HG02623 (cell line): ENCODE measurements around the gene PRKN.

Experiments used
- ATAC-seq: cut with Tn5 transposase; IDR thresholded peaks from one replicate; pipeline ENCODE4 v1.9.1; 2021; ENCODE audit warnings: moderate library complexity; ENCODE audit not compliant: unreplicated experiment

Gene PRKN

DNA sequence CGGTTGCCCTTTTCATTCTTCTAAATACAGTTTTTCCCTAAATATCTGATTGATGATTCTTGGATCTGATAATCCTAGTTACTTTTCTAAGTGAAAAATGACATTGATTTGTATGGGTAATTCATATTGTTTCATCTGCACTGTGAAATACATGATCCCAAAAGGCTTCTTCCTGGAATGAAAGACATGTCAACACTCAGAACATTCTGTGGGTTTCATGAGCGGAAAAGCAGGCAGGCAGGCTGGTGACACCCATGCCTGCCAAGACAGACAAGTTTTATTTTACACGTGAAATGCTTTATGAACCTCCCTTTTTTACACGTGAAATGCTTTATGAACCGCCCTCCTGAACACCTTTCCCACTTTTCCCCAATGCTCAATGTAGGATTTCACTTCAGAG is 105.0 kb downstream of the PRKN start:
- ATAC-seq: no peak

GRCh38 chr6:162621246-162621645 is 106.3 kb downstream of the PRKN start:
- ATAC-seq: no peak

DNA sequence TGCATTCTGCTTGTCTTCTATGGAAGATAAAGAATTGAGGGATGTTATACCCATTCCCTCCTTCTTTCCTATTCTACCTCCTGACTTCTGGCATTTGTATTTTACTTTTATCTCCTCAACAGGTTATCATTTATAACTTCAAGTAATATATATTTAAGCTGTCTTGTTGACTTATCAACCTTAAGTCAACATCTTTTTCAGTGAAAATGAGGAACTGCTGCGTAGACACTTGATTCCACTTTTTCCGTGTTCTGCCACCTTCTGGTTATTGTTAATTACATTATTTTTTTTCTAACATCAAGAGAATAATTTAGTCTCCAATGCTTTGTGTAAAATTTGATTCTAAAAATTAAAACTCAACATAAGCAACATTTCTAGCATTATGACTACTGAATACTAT is 107.5 kb downstream of the PRKN start:
- ATAC-seq: no peak

GRCh38 chr6:162618448-162619002 is 109.0 kb downstream of the PRKN start:
- ATAC-seq: no peak

DNA sequence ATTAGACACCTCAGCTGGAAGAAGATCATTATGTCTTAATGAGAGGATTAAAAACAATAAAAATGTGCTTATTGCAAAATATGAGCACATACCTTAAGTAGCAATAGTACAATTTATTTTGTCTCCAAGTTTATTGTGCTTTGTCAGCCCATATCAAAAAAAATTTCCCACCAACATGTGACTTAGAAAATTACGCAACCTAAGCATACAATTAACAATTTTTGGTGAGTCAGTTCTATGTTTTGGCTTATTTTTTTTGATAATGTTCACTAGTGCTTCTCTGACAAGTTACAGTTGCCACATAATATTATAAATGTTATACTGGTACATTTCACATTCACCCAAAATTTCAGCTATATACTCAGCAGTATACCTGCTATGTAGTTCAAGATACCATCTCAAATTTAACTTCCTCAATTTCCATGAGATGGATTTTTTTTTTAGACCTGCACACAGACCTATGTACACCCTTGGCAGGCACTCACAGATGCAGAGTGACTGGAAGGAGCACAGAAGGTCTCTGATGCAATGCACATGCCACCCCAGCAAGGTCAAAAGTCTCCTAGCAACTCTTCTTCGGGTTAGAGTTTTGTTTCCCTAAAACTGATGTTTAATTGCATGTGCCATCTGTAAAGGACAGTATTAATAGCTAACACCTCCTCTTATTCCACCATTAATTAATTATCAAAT is 112.4 kb downstream of the PRKN start:
- ATAC-seq: no peak

- ATAC-seq: no peak
Measured at GRCh38 chr6:162613310-162613709, 114.3 kb downstream of the PRKN start.

- no peak for ATAC-seq
Measured at GRCh38 chr6:162612613-162613012, 115.0 kb downstream of the PRKN start.

DNA sequence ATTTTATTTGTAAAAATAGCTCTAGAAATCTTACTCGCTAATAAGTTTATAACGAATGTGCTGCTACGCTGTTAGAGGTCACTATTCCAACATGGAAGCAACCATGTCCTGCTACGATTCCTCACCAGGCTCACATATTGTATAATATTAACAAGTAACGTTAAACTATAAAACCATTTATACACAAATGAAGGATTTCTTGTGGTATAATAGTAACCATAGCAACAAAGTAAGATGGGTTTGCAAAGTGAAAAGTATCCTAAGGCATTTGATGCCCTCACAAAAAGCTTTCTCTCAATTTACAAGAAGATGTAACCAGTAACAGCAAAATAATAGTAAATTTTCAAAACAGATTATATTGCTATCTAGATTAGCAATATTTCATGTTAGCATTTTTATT is 117.2 kb downstream of the PRKN start:
- no peak for ATAC-seq

GRCh38 chr6:162605881-162606280 is 121.7 kb downstream of the PRKN start:
- no peak for ATAC-seq

DNA sequence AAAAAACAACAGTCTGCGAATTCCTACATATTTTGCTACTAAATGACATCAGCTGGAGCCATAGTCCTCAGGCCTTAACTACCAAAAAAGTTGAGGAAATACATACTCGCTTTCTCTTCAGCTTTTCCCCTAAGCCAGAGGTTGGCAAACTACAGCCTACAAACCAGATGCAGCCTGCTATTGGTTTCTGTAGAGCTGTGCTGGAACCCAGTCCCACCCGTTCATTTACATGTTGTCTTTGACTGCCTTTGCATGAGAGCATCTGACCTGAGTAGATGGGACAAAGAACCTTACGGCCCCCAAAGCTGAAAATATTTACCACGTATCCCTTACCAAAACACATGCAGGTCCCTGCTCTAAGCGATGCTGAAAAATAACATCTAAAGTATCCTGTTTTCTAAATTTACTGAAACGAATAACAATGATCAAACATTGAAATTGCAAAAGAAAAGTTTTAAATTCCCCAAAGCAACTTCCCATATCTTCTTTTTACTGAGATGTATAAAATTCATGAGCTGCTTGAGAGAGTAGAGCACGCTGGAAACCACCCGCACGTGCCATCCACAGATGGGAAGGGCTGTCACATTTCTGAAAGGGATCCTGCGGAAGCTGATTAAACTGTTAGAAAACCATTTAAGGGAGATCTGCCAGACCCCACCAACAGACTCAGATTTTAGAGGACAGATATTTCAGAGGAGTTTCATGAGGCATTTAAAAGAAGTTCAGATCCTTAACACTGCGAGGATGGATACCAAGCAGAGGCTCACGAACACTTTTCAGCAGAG is 124.1 kb downstream of the PRKN start:
- no peak for ATAC-seq

DNA sequence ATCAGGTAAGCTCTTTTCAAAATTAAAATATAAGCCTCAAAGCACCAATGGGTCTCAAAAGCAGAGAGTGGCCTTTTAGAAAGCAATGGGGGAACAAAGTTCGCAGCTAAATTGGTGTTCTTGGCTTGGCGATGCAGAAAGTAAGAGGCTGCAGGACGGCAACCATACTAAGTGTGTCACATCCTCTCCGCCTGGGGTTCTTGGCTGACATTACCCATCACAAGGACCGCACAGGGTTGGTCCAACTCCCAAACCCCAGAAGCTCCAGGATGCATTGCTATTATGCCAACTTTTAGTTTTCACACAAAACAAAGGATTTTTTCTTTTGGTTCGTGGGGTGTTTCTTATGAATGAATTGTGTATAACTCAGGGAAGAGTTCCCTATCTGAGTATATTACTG is 124.8 kb downstream of the PRKN start:
- no peak for ATAC-seq

- ATAC-seq: no peak
Measured at GRCh38 chr6:162596676-162597075, 130.9 kb downstream of the PRKN start.

DNA sequence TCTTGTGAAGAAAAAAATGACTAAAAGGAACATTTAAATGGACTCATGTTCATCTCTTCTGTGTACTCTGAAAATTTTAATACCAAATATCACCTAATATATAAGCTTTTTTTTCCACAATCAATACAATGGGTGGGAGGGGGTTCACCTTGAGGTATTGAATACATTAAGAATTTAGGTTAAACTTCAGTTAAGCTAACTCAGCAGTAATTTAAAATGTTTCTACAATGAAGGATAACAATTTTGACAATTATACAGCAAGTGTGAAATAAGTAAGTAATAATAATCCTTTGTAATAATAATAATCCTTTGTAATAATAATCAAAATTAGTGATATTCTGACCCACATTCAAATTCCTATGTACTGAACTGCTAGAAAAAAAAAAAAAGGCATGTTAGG is 136.0 kb downstream of the PRKN start:
- no peak for ATAC-seq

DNA sequence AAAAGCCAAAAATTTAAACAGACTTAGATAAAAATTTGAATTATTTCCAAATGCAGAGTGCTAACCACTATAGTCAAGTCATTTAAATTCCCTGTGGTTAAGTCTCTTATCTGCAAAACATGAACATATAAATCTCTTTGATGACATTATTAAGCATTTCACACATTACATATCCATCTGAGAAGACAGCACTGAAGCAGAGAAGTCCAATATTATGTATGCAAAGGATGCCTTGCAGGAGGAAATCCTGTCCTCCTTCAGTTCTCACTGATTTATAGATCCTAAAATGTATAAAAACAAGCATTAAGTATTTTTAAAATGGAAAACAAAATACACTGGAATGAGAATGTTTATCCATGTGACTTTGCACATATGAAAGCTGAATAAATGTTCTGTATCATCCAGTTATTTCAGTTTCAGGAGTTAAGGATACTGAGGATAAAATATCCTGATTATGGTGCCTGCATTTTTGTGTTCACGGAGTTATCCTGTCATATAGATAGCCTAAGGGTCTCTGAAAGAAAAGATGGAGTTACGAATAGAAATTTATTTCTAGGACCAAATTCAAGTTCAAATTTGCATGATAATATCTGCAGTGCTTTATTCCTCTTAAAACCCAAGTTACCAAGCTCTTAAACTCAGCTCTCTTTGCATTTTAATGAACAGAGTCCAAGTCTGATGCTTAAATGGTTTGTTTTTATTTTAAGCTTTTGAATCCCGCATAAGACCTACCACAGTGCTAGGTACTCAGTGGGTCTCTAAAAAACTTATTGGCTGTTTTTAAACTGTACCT is 145.4 kb downstream of the PRKN start:
- ATAC-seq: no peak

DNA sequence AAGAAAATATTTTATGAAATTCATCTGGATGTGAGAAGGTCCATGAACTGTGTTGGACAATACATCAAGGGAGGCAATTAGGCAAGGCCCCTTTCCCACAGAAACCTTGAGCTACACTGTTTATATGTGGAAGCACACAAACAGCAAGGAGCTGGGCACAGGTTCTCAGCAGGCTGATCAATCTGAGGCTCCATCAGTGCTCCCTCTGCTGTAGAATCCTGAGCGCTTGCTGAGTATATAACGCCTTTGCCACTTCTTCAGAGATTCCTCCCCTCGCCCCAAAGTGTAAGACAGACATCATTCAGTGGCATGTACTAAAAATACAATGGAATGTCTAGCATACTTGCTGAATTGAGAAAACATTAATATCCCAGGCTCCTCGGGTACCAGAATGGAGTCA is 146.9 kb downstream of the PRKN start:
- no peak for ATAC-seq

DNA sequence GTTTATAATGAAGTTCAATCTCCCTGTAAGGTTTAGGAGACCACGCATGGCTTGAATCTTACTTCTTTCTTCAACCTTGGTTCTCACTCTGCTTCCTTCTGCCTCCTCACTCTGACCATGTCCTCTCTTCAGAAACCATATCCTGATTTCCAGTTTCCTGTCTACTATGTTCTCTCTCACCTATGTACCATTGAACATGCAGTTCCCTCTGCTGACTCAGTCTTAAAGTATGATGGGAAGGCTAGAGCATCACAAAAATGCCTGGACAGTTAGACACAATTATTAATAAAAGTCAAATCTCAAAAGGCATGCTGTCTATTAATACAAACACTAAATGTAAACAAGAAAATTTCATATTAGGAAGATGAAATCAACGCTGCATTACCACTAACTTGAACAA is 151.6 kb downstream of the PRKN start:
- ATAC-seq: no peak

- no peak for ATAC-seq
Measured at GRCh38 chr6:162572240-162572639, 155.3 kb downstream of the PRKN start.

- ATAC-seq: no peak
Measured at GRCh38 chr6:162568266-162568665, 159.3 kb downstream of the PRKN start.

DNA sequence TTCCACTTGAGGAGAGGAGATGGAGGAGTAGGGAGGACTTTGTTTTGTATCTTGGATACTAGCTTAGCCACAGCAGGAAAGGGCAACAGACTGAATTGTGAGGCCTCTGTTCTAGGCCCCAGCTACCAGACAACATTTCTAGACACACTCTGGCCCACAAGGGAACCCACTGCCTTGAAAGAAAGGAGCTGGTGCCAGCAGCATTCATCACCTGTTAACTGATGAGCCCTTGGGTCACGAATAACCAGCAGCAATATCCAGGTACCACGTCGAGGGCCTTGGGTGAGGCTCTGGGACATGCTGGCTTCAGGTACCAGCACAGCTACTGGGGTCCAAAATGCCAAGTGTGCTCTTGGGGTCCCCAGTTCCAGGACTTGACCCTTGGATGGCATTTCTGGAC is 165.5 kb downstream of the PRKN start:
- ATAC-seq: no peak

DNA sequence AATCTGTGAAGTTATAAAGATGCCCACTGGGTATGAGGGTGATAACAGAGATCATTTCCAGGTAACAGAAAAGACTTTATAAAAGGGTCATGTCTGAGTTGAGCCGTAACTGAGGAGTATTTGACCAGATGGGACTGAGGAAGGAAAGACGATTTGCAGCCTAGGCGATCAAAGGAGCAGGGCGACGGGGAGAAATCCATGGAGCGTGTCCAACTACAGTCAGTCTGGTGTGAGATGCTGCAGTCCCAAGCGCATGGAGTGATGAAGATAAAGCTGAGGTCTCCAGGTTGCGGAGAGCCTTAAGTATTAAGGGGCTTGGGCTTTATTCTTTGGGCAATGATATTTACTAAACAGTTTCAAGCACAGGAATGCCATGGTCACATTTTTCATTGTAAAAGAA is 166.7 kb downstream of the PRKN start:
- no peak for ATAC-seq

- ATAC-seq: no peak
Measured at GRCh38 chr6:162554531-162554930, 173.0 kb downstream of the PRKN start.

DNA sequence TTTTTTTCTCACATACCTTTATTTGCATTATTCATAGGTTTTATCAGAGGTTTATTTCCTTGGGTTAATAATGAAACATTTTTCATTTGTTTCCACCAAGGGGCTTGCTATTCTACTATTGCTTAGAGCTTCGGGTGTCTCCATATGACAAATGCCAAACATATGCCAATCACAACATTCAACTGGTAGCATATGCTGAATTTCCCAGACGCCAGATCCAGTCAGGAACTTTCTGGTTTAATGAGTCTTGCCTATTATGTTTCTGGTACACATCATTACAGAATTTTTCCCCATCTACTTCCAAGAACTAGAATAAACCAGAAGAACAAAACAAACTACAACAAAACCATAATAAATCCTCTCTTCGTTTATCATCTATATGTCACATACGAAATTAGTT is 180.7 kb downstream of the PRKN start:
- ATAC-seq: no peak
